Measurements from ENCODE around the gene ALPP. TPM values are rescaled to one million over a fixed set of nuclear protein-coding genes. Genes with fewer than 3 reads are reported as not detected.
"Not testable (repeated sequence)": the region's sequence is repeated elsewhere in the genome, so short reads cannot be mapped to it uniquely, and the experiment has no call there.

ALPP gene
- total and polyA plus RNA-seq, 2 donors (not counting 3 experiments of a cell fraction or from before 2014, with no cell fraction given) = not detected

GRCh38 chr2:232408269-232408668, 29.7 kb downstream of the ALPP start:
- DNase-seq (ENCODE audit: low read depth, low spot score); H3K4me3 ChIP-seq (replicated peaks in 1 of 3; ENCODE audit: insufficient read depth in 1 of 3, low read depth in 1 of 3, low read length in 3 of 3); H4K20me1 ChIP-seq (replicated peaks; ENCODE audit: control insufficient read depth, extremely low read depth, insufficient read depth, low read length); H2AFZ ChIP-seq (ENCODE audit: low read depth, low read length); H3K4me1 ChIP-seq (ENCODE audit: control insufficient read depth, extremely low read depth, insufficient read depth, low read length); H3K4me2 ChIP-seq (ENCODE audit: insufficient read depth, low read length); dilution Hi-C loops (cut with MboI; ENCODE audit: extremely low pct_ligation_motif_present, low sequenced_read_pairs); H3K9me3 ChIP-seq (replicated peaks; ENCODE audit: control insufficient read depth, insufficient read depth, low read length); POLR2A ChIA-PET; H3K79me2 ChIP-seq (ENCODE audit: control insufficient read depth, insufficient read depth, low read length); H3K36me3 ChIP-seq (ENCODE audit: control insufficient read depth in 2 of 2, extremely low read depth in 1 of 2, insufficient read depth in 2 of 2, low read length in 2 of 2); intact Hi-C loops (cut with micrococcal nuclease); BruUV-seq (replicated peaks); CTCF ChIA-PET; H3K27ac ChIP-seq (ENCODE audit: insufficient read depth, low read depth, low read length); H3K9ac ChIP-seq (replicated peaks; ENCODE audit: extremely low read depth, insufficient read depth, low read length); H3K9me1 ChIP-seq (replicated peaks; ENCODE audit: control insufficient read depth, extremely low read depth, insufficient read depth, low read length); FAIRE-seq: not testable (repeated sequence)
- peaks cover 10 to 18% of the 10 kb centered on the region in 2 experiments for H3K27me3 ChIP-seq (ENCODE audit: control insufficient read depth in 2 of 2, insufficient read depth in 2 of 2, low read length in 2 of 2)

GRCh38 chr2:232409617-232410016, 31.1 kb downstream of the ALPP start:
- H3K27me3 ChIP-seq (ENCODE audit: control insufficient read depth in 2 of 2, insufficient read depth in 2 of 2, low read length in 2 of 2) = peaks cover 10 to 22% of the 10 kb centered on the region in 2 experiments
- H4K20me1 ChIP-seq (replicated peaks; ENCODE audit: control insufficient read depth, extremely low read depth, insufficient read depth, low read length); H3K9ac ChIP-seq (replicated peaks; ENCODE audit: extremely low read depth, insufficient read depth, low read length); H3K4me1 ChIP-seq (ENCODE audit: control insufficient read depth, extremely low read depth, insufficient read depth, low read length); POLR2A ChIA-PET; H3K9me3 ChIP-seq (replicated peaks; ENCODE audit: control insufficient read depth, insufficient read depth, low read length); H3K4me3 ChIP-seq (replicated peaks in 1 of 3; ENCODE audit: insufficient read depth in 1 of 3, low read depth in 1 of 3, low read length in 3 of 3); CTCF ChIA-PET; FAIRE-seq; H3K36me3 ChIP-seq (ENCODE audit: control insufficient read depth in 2 of 2, extremely low read depth in 1 of 2, insufficient read depth in 2 of 2, low read length in 2 of 2); H3K9me1 ChIP-seq (replicated peaks; ENCODE audit: control insufficient read depth, extremely low read depth, insufficient read depth, low read length); H3K79me2 ChIP-seq (ENCODE audit: control insufficient read depth, insufficient read depth, low read length); DNase-seq (ENCODE audit: low read depth, low spot score); dilution Hi-C loops (cut with MboI; ENCODE audit: extremely low pct_ligation_motif_present, low sequenced_read_pairs); H3K4me2 ChIP-seq (ENCODE audit: insufficient read depth, low read length); H3K27ac ChIP-seq (ENCODE audit: insufficient read depth, low read depth, low read length); H2AFZ ChIP-seq (ENCODE audit: low read depth, low read length); BruUV-seq (replicated peaks); intact Hi-C loops (cut with micrococcal nuclease): not testable (repeated sequence)
